ENCODE measurements around the gene USP21. TPM values are rescaled to one million over a fixed set of nuclear protein-coding genes. Genes with fewer than 3 reads are reported as not detected.

USP21 gene
- total and polyA plus RNA-seq, 2 donors (not counting 3 experiments of a cell fraction or from before 2014, with no cell fraction given): 19.7 to 29.2 TPM

- Histone ChIP-seq H3K4me2 (ENCODE audit: insufficient read depth, low read length) (no peak overlapping the region), H3K79me2 (ENCODE audit: control insufficient read depth, insufficient read depth, low read length) (no peaks in the 10 kb centered on the region), H3K9me3 (replicated peaks; ENCODE audit: control insufficient read depth, insufficient read depth, low read length) (no peaks in the 10 kb centered on the region), H3K4me3 (replicated peaks in 1 of 3; ENCODE audit: insufficient read depth in 1 of 3, low read depth in 1 of 3, low read length in 3 of 3) (no peak overlapping the region), H3K9me1 (replicated peaks; ENCODE audit: control insufficient read depth, extremely low read depth, insufficient read depth, low read length) (no peaks in the 10 kb centered on the region), H3K36me3 (ENCODE audit: control insufficient read depth in 2 of 2, extremely low read depth in 1 of 2, insufficient read depth in 2 of 2, low read length in 2 of 2) (peaks cover 0 to 3% of the 10 kb centered on the region in 2 experiments), H3K27ac (ENCODE audit: insufficient read depth, low read depth, low read length) (no peak overlapping the region), H4K20me1 (replicated peaks; ENCODE audit: control insufficient read depth, extremely low read depth, insufficient read depth, low read length) (no peaks in the 10 kb centered on the region), H3K9ac (replicated peaks; ENCODE audit: extremely low read depth, insufficient read depth, low read length) (no peak overlapping the region), H3K4me1 (ENCODE audit: control insufficient read depth, extremely low read depth, insufficient read depth, low read length) (peaks cover 28% of the 10 kb centered on the region), H2AFZ (ENCODE audit: low read depth, low read length) (no peak overlapping the region), H3K27me3 (ENCODE audit: control insufficient read depth in 2 of 2, insufficient read depth in 2 of 2, low read length in 2 of 2) (no peaks in the 10 kb centered on the region)
- no peak for TF ChIP-seq POLR2AphosphoS5 (IDR thresholded peaks at IDR 0.05; ENCODE audit: insufficient read depth, low read depth, low read length)
- no peak for TF ChIP-seq JUN (IDR thresholded peaks at IDR 0.05; ENCODE audit: borderline replicate concordance, insufficient read depth, insufficient read length, low read depth)
- TF ChIP-seq POLR2A (IDR thresholded peaks at IDR 0.05; ENCODE audit: low read depth, low read length): no peak
- TF ChIP-seq GATA2 (IDR thresholded peaks at IDR 0.05; ENCODE audit: insufficient read depth, insufficient read length, low read depth, low read length): no peak
- TF ChIP-seq CTCF (IDR thresholded peaks at IDR 0.05; ENCODE audit: extremely low read depth in 1 of 2, insufficient read depth in 1 of 2, low read depth in 1 of 2, low read length in 2 of 2): no peak
- no peak for TF ChIP-seq MYC (IDR thresholded peaks at IDR 0.05; ENCODE audit: low read depth, low read length)
- dilution Hi-C loops (cut with MboI; ENCODE audit: extremely low pct_ligation_motif_present, low sequenced_read_pairs): no loop called here
- intact Hi-C loops (cut with micrococcal nuclease): no loop called here
- no TSS peak for BruUV-seq (replicated peaks)
- ChIA-PET CTCF (no interaction called here), POLR2A (no interaction called here)
- FAIRE-seq: no peak
- no peak for DNase-seq (ENCODE audit: low read depth, low spot score)
These were observed 28.0 kb downstream of the USP21 start for GRCh38 chr1:161187311-161187710.

DNA sequence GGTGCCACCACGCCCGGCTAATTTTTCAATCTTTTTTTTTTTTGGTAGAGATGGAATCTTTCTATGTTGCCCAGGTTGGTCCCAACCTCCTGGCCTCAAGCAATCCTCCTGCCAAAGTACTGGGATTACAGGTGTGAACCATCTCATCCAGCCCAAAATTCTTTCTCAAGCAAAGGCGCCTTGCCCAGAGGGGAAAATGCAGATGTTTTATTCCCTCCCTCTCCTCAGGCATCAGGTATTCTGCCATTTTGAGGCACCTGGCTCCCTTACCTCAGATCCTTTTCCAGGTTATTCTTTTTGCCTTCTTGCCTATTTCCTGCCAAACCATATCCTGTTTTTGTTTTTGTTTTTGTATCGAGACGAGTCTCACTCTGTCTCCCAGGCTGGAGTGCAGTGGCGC is 29.1 kb downstream of the USP21 start:
- POLR2A ChIA-PET: no interaction called here
- Histone ChIP-seq H4K20me1 (replicated peaks; ENCODE audit: control insufficient read depth, extremely low read depth, insufficient read depth, low read length) (no peaks in the 10 kb centered on the region), H3K9me1 (replicated peaks; ENCODE audit: control insufficient read depth, extremely low read depth, insufficient read depth, low read length) (no peaks in the 10 kb centered on the region), H3K4me3 (replicated peaks in 1 of 3; ENCODE audit: insufficient read depth in 1 of 3, low read depth in 1 of 3, low read length in 3 of 3) (no peak overlapping the region), H3K27me3 (ENCODE audit: control insufficient read depth in 2 of 2, insufficient read depth in 2 of 2, low read length in 2 of 2) (no peaks in the 10 kb centered on the region), H3K4me1 (ENCODE audit: control insufficient read depth, extremely low read depth, insufficient read depth, low read length) (peaks cover 28% of the 10 kb centered on the region), H3K9ac (replicated peaks; ENCODE audit: extremely low read depth, insufficient read depth, low read length) (no peak overlapping the region), H2AFZ (ENCODE audit: low read depth, low read length) (no peak overlapping the region), H3K27ac (ENCODE audit: insufficient read depth, low read depth, low read length) (no peak overlapping the region), H3K4me2 (ENCODE audit: insufficient read depth, low read length) (no peak overlapping the region), H3K9me3 (replicated peaks; ENCODE audit: control insufficient read depth, insufficient read depth, low read length) (no peaks in the 10 kb centered on the region), H3K36me3 (ENCODE audit: control insufficient read depth in 2 of 2, extremely low read depth in 1 of 2, insufficient read depth in 2 of 2, low read length in 2 of 2) (peaks cover 2 to 3% of the 10 kb centered on the region in 2 experiments), H3K79me2 (ENCODE audit: control insufficient read depth, insufficient read depth, low read length) (no peaks in the 10 kb centered on the region)
- CTCF ChIA-PET: no interaction called here
- TF ChIP-seq CTCF (IDR thresholded peaks at IDR 0.05; ENCODE audit: extremely low read depth in 1 of 2, insufficient read depth in 1 of 2, low read depth in 1 of 2, low read length in 2 of 2): no peak
- no peak for TF ChIP-seq GATA2 (IDR thresholded peaks at IDR 0.05; ENCODE audit: insufficient read depth, insufficient read length, low read depth, low read length)
- TF ChIP-seq MYC (IDR thresholded peaks at IDR 0.05; ENCODE audit: low read depth, low read length): no peak
- no peak for TF ChIP-seq FOS (IDR thresholded peaks at IDR 0.05; ENCODE audit: borderline replicate concordance, insufficient read depth, low read length)
- no peak for TF ChIP-seq JUN (IDR thresholded peaks at IDR 0.05; ENCODE audit: borderline replicate concordance, insufficient read depth, insufficient read length, low read depth)
- no peak for TF ChIP-seq EZH2 (IDR thresholded peaks at IDR 0.05; ENCODE audit: borderline replicate concordance, low read depth, low read length, severe bottlenecking)
- intact Hi-C loops (cut with micrococcal nuclease) (loop anchor here (1.0 kb wide), 1 partner anchor 22 kb away; the partner anchor contains the start of gene PPOX), dilution Hi-C loops (cut with MboI; ENCODE audit: extremely low pct_ligation_motif_present, low sequenced_read_pairs) (no loop called here)
- no TSS peak for BruUV-seq (replicated peaks)
- FAIRE-seq (peak; percentile 43), DNase-seq (ENCODE audit: low read depth, low spot score) (no peak)

Measured in endothelial cell of umbilical vein (primary cell).